Mucosa of rectum (tissue), 2 donors: ENCODE data around the gene SNED1.

ENCODE experiments used
- H3K27ac ChIP-seq, 2 donors: one replicate each; pipeline ENCODE4 v1.7.0; 2013; ENCODE audit warnings: inconsistent platforms in 2 of 2, low read depth in 2 of 2, low read length in 2 of 2
- H3K27me3 ChIP-seq, 2 donors: one replicate each; pipeline ENCODE4 v1.7.0; 2013; ENCODE audit warnings: low read length in 2 of 2; ENCODE audit not compliant: control insufficient read depth in 2 of 2, insufficient read depth in 2 of 2
- H3K36me3 ChIP-seq, 2 donors: one replicate each; pipeline ENCODE4 v1.7.0; 2013; ENCODE audit warnings: low read length in 2 of 2; ENCODE audit not compliant: control insufficient read depth in 2 of 2, insufficient read depth in 2 of 2
- H3K4me1 ChIP-seq, 2 donors: one replicate each; pipeline ENCODE4 v1.7.0; 2013; ENCODE audit warnings: low read length in 2 of 2, mild to moderate bottlenecking in 1 of 2; ENCODE audit not compliant: control insufficient read depth in 2 of 2, insufficient read depth in 2 of 2
- H3K4me3 ChIP-seq, 2 donors: one replicate each; pipeline ENCODE4 v1.7.0; 2013; ENCODE audit warnings: low read length in 2 of 2
- H3K9ac ChIP-seq, 2 donors: one replicate each; pipeline ENCODE4 v1.7.0; 2013; ENCODE audit warnings: low read length in 2 of 2, low read depth in 1 of 2, mild to moderate bottlenecking in 1 of 2
- H3K9me3 ChIP-seq, 2 donors: one replicate each; pipeline ENCODE4 v1.7.0; 2013; ENCODE audit warnings: low read length in 2 of 2; ENCODE audit not compliant: control insufficient read depth in 2 of 2
- donor health status: healthy.
- donor health status: Normal muscosa, but diverticular disease.

SNED1 gene

DNA sequence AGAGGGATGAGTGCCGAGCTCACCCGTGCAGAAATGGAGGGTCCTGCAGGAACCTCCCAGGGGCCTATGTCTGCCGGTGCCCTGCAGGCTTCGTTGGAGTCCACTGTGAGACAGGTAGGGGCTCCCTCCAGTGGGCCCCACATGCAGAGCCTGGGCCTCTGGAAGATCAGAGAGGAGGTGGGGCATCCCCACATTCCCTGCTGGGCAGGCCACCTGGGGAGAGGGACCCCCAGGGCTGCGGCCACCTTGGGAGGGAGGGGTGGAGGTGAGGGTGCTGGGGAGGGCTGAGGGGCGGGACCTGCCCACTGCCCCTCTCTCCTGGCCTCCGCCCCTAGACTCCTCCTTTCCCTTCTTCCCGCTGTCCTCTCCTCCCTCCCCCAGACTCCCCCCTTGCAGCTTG is 65.2 kb downstream of the SNED1 start:
- H3K9ac ChIP-seq: no peak overlapping the region

DNA sequence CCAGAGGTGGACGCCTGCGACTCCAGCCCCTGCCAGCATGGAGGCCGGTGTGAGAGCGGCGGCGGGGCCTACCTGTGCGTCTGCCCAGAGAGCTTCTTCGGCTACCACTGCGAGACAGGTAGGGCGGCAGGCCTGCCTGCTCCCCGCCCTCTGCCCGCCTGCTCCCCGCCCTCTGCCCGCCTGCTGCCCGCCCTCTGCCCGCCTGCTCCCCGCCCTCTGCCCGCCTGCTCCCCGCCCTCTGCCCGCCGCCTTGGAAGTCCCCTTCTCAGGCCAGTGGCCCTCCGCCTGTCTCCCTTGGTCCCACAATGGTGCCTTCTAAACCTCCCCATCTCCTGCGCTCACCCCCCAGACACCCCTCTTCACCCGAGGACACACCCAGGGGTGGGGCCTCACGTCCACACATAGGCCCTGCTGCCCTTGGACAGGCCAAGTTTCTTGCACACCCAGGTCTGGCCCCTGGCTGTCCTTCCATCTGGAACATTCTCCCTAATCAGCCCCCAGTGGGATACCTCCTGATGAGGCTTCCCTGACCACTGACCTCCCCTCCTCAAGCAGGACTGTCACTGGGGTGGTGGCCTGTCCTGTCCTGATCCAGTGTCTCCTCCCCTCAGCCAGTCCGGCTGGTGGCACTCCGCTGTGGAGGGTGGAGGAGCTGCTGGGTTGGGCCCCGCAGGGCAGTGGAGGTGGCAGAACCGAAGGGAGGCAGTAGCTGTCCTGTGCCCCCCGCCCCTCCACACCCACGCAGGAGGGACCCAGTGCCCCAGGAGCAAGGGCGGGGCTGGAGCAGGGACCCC is 65.8 kb downstream of the SNED1 start:
- no peaks in the 10 kb centered on the region for H3K36me3 ChIP-seq
- H3K9me3 ChIP-seq: no peaks in the 10 kb centered on the region
- no peak overlapping the region for H3K27ac ChIP-seq
- H3K9ac ChIP-seq: no peak overlapping the region
- H3K4me1 ChIP-seq: peaks cover 0 to 3% of the 10 kb centered on the region in 2 donors
- H3K4me3 ChIP-seq: peak overlapping the region in 1 of 2 donors; percentile 22
- no peaks in the 10 kb centered on the region for H3K27me3 ChIP-seq

More for the DNA sequence above, 65.2 kb downstream of the SNED1 start:
- peaks cover 0 to 3% of the 10 kb centered on the region in 2 donors for H3K4me1 ChIP-seq
- no peaks in the 10 kb centered on the region for H3K36me3 ChIP-seq
- H3K4me3 ChIP-seq: no peak overlapping the region
- no peaks in the 10 kb centered on the region for H3K9me3 ChIP-seq
- H3K27ac ChIP-seq: no peak overlapping the region
- no peaks in the 10 kb centered on the region for H3K27me3 ChIP-seq

DNA sequence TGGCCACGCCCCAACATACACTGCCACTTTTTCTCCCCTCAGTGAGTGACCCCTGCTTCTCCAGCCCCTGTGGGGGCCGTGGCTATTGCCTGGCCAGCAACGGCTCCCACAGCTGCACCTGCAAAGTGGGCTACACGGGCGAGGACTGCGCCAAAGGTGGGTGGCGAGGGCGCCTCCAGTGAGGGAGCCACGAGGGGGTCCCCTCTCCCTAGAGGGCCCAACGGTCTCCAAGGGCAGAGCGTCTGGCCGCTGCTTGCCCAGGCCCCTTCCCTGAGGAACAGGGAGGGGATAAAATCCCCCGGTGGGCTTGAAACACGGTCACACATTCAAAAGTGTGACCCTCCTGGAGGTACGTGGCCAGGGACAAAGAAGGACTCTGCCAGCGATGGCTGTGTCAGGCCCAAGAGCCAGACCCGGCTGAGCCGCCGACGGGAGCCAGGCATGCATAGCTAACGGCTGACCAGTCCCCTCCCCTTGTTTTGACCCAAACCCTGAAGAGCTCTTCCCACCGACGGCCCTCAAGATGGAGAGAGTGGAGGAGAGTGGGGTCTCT is 66.5 kb downstream of the SNED1 start:
- Histone ChIP-seq H3K4me1 (peaks cover 0 to 3% of the 10 kb centered on the region in 2 donors), H3K36me3 (peaks cover 0 to 3% of the 10 kb centered on the region in 2 donors), H3K4me3 (no peak overlapping the region), H3K9me3 (no peaks in the 10 kb centered on the region), H3K27ac (no peak overlapping the region), H3K9ac (no peak overlapping the region), H3K27me3 (no peaks in the 10 kb centered on the region)

GRCh38 chr2:241065355-241065803 is 67.0 kb downstream of the SNED1 start:
- no peaks in the 10 kb centered on the region for H3K9me3 ChIP-seq
- H3K4me1 ChIP-seq: peaks cover 0 to 3% of the 10 kb centered on the region in 2 donors
- H3K4me3 ChIP-seq: no peak overlapping the region
- H3K27ac ChIP-seq: no peak overlapping the region
- H3K9ac ChIP-seq: no peak overlapping the region
- peaks cover 0 to 3% of the 10 kb centered on the region in 2 donors for H3K36me3 ChIP-seq
- H3K27me3 ChIP-seq: no peaks in the 10 kb centered on the region

GRCh38 chr2:241066171-241066892 is 67.9 kb downstream of the SNED1 start:
- peaks cover 0 to 3% of the 10 kb centered on the region in 2 donors for H3K36me3 ChIP-seq
- no peak overlapping the region for H3K9ac ChIP-seq
- H3K4me3 ChIP-seq: no peak overlapping the region
- no peak overlapping the region for H3K27ac ChIP-seq
- peaks cover 0 to 3% of the 10 kb centered on the region in 2 donors for H3K4me1 ChIP-seq
- no peaks in the 10 kb centered on the region for H3K27me3 ChIP-seq
- no peaks in the 10 kb centered on the region for H3K9me3 ChIP-seq

DNA sequence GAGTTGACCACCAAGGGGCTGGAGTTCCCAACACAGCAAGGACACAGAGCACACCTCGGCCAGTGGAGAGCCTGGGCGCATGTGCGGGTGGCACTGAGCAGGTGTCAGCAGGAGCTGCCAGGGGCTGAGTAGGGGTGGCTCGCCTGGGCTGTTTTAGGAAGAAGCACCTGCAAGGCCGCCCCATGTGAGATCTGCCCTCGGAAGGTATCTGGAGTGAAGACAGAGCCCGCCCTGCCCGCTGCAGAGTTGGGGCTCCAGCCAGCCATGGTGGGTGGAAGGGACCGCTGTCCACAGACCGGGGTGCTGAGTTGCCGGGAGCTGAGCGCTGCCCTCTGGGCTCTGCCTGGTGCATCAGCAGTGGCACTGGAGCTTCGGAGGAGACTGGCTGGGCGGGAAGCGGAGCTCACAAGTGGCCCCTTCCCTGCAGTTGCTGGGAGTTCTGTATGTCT is 68.5 kb downstream of the SNED1 start:
- Histone ChIP-seq H3K4me1 (peaks cover 0 to 3% of the 10 kb centered on the region in 2 donors), H3K4me3 (no peak overlapping the region), H3K9me3 (no peaks in the 10 kb centered on the region), H3K9ac (no peak overlapping the region), H3K27ac (no peak overlapping the region), H3K36me3 (peaks cover 0 to 3% of the 10 kb centered on the region in 2 donors), H3K27me3 (no peaks in the 10 kb centered on the region)

- no peak overlapping the region for H3K4me3 ChIP-seq
- no peak overlapping the region for H3K9ac ChIP-seq
- H3K36me3 ChIP-seq: peaks cover 0 to 3% of the 10 kb centered on the region in 2 donors
- peaks cover 0 to 3% of the 10 kb centered on the region in 2 donors for H3K4me1 ChIP-seq
- no peak overlapping the region for H3K27ac ChIP-seq
- H3K9me3 ChIP-seq: no peaks in the 10 kb centered on the region
- no peaks in the 10 kb centered on the region for H3K27me3 ChIP-seq
Observed at GRCh38 chr2:241067501-241068135, 69.2 kb downstream of the SNED1 start.

GRCh38 chr2:241068136-241068941 is 69.9 kb downstream of the SNED1 start:
- H3K4me1 ChIP-seq: peaks cover 0 to 3% of the 10 kb centered on the region in 2 donors
- H3K9ac ChIP-seq: no peak overlapping the region
- no peaks in the 10 kb centered on the region for H3K9me3 ChIP-seq
- H3K4me3 ChIP-seq: no peak overlapping the region
- no peak overlapping the region for H3K27ac ChIP-seq
- H3K27me3 ChIP-seq: no peaks in the 10 kb centered on the region
- peaks cover 0 to 3% of the 10 kb centered on the region in 2 donors for H3K36me3 ChIP-seq
